GM12878 (cell line): ENCODE measurements around the gene ASCC1. TPM values are rescaled to one million over a fixed set of nuclear protein-coding genes. Genes with fewer than 3 reads are reported as not detected.
A peak's percentile ranks its signal among the peaks of the same experiment; 100 is the strongest.

ENCODE experiments used
- ATAC-seq: fragments of 200-7000 bp; cut with Tn5 transposase; 3 replicates; pipeline ENCODE4 v1.9.1; 2020; ENCODE audit warnings: mild to moderate bottlenecking, moderate library complexity
- BruUV-seq: library from RNA; stranded (reverse); fragments of 400-500 nt; replicated peaks from 2 replicates; lab custom pipeline; 2021; lab: Mats Ljungman, UMichigan
- CTCF ChIA-PET: fragments of 300-600 bp; sonication (Branson Sonifier 250); formaldehyde crosslinking; extraction: SDS; loops from one replicate; lab custom pipeline; 2021; ENCODE audit warnings: inconsistent platforms; lab: Yijun Ruan, JAX
- POLR2A ChIA-PET: fragments of 350-600 bp; formaldehyde crosslinking; extraction: SDS; loops from one replicate; lab custom pipeline; 2021; ENCODE audit warnings: inconsistent platforms; lab: Charles Lee
- RAD21 ChIA-PET: fragments of 300-600 bp; sonication (Branson Sonifier 250); formaldehyde crosslinking; loops from one replicate; lab custom pipeline; 2023; ENCODE audit warnings: antibody characterized with exemption; ENCODE audit not compliant: unreplicated experiment; lab: Charles Lee
- SMC1A ChIA-PET: fragments of 300-600 bp; sonication (Branson Sonifier 250); formaldehyde crosslinking; loops from one replicate; lab custom pipeline; 2023; ENCODE audit not compliant: unreplicated experiment, uncharacterized antibody; lab: Charles Lee
- DNase-seq: peaks from one replicate; pipeline ENCODE4 v3.0.0-alpha.2; 2011; ENCODE audit warnings: low read depth, low spot score
- FAIRE-seq: peaks from 3 replicates; lab custom pipeline; 2011; peaks lifted over from hg19 to GRCh38; lab: Jason Lieb, UNC
- H2AFZ ChIP-seq: 2 replicates; pipeline ENCODE4 v1.6.0; 2011; ENCODE audit warnings: low read depth, low read length, control low read depth; ENCODE audit not compliant: control insufficient read depth
- H3K27ac ChIP-seq: 2 replicates; pipeline ENCODE4 v1.5.1; 2011; ENCODE audit warnings: control low read depth; ENCODE audit not compliant: control insufficient read depth, insufficient read depth
- H3K27me3 ChIP-seq, 2 experiments: replicated peaks in 1 of 2; 2 replicates each; pipeline versions ENCODE4 v1.6.0 to v1.6.1; 2011; ENCODE audit warnings: low read length in 1 of 2; ENCODE audit not compliant: control insufficient read depth in 2 of 2, insufficient read depth in 2 of 2
- H3K36me3 ChIP-seq, 2 experiments: 2 replicates each; pipeline ENCODE4 v1.5.1; 2011; ENCODE audit warnings: low read length in 1 of 2; ENCODE audit not compliant: control insufficient read depth in 2 of 2, insufficient read depth in 2 of 2
- H3K4me1 ChIP-seq: 2 replicates; pipeline ENCODE4 v1.6.1; 2011; ENCODE audit warnings: mild to moderate bottlenecking, low read length, moderate library complexity, mixed read lengths; ENCODE audit not compliant: control insufficient read depth, insufficient read depth
- H3K4me2 ChIP-seq: 2 replicates; pipeline ENCODE4 v1.6.0; 2011; ENCODE audit warnings: control low read depth; ENCODE audit not compliant: control insufficient read depth, insufficient read depth
- H3K4me3 ChIP-seq: fragments of 200-600 bp; sonication (generic); 2 replicates; pipeline ENCODE4 v1.5.1; 2016
- H3K79me2 ChIP-seq: 2 replicates; pipeline ENCODE4 v1.6.0; 2011; ENCODE audit warnings: low read length; ENCODE audit not compliant: control insufficient read depth, insufficient read depth
- H3K9ac ChIP-seq: 2 replicates; pipeline ENCODE4 v1.8.0; 2011; ENCODE audit warnings: low read length, control low read depth, mixed read lengths; ENCODE audit not compliant: control insufficient read depth, insufficient read depth
- H3K9me3 ChIP-seq: replicated peaks from 3 replicates; pipeline ENCODE4 v1.5.1; 2011; ENCODE audit warnings: mild to moderate bottlenecking, low read length; ENCODE audit not compliant: control insufficient read depth, insufficient read depth
- H4K20me1 ChIP-seq: 2 replicates; pipeline ENCODE4 v1.6.0; 2011; ENCODE audit not compliant: control insufficient read depth, insufficient read depth
- BHLHE40 ChIP-seq, 2 experiments: fragments of 450-650 bp in 1 of 2; IDR thresholded peaks; 2 replicates each; pipeline ENCODE4 v1.6.1; 2011 to 2017; ENCODE audit warnings: low read depth in 2 of 2, borderline replicate concordance in 1 of 2, improper control_type of control experiment in 1 of 2, low read length in 1 of 2, mild to moderate bottlenecking in 1 of 2
- CUX1 ChIP-seq: IDR thresholded peaks from 2 replicates; pipeline ENCODE4 v1.6.1; 2012; ENCODE audit warnings: improper control_type of control experiment, low read depth, low read length; ENCODE audit not compliant: insufficient replicate concordance
- GATAD2B ChIP-seq: fragments of 450-650 bp; conservative IDR thresholded peaks from 2 replicates; pipeline ENCODE4 v1.6.1; 2017; ENCODE audit warnings: low read depth, mild to moderate bottlenecking, moderate library complexity
- JUND ChIP-seq: IDR thresholded peaks from 2 replicates; pipeline ENCODE4 v1.6.1; 2012; ENCODE audit warnings: low read depth, mild to moderate bottlenecking, low read length, improper control_type of control experiment, moderate library complexity
- MLLT1 ChIP-seq: fragments of 450-650 bp; IDR thresholded peaks from 2 replicates; pipeline ENCODE4 v1.6.1; 2016; ENCODE audit warnings: mild to moderate bottlenecking
- NFYA ChIP-seq: IDR thresholded peaks from 2 replicates; pipeline ENCODE4 v1.6.1; 2011; ENCODE audit warnings: low read depth, mild to moderate bottlenecking, low read length, improper control_type of control experiment, borderline replicate concordance
- NKRF ChIP-seq: fragments of 450-650 bp; conservative IDR thresholded peaks from 2 replicates; pipeline ENCODE4 v1.6.1; 2017; ENCODE audit warnings: mild to moderate bottlenecking, moderate library complexity
- NR2C2 ChIP-seq: IDR thresholded peaks from 2 replicates; pipeline ENCODE4 v1.6.1; 2011; ENCODE audit warnings: borderline replicate concordance, low read depth; ENCODE audit not compliant: control insufficient read depth, insufficient read length
- RAD51 ChIP-seq: fragments of 450-650 bp; IDR thresholded peaks from 2 replicates; pipeline ENCODE4 v1.6.1; 2016; ENCODE audit warnings: moderate library complexity, mild to moderate bottlenecking, inconsistent platforms
- RBBP5 ChIP-seq: fragments of 200-600 bp; sonication (generic); conservative IDR thresholded peaks from 2 replicates; pipeline ENCODE4 v1.6.1; 2016
- SREBF1 ChIP-seq: IDR thresholded peaks from 2 replicates; pipeline ENCODE4 v1.6.1; 2012; ENCODE audit warnings: mild to moderate bottlenecking, low read length
- USF2 ChIP-seq: IDR thresholded peaks from 2 replicates; pipeline ENCODE4 v1.6.1; 2011; ENCODE audit warnings: low read depth, low read length, improper control_type of control experiment, borderline replicate concordance
- WGBS: methylation state at CpG from one replicate; pipeline ENCODE4 v1.1.6; 2016; ENCODE audit warnings: low lambda C conversion rate; ENCODE audit not compliant: insufficient replicate concordance, insufficient coverage; ENCODE audit errors: missing lambda C conversion rate; 5-methylcytosine and 5-hydroxymethylcytosine counted together
- in situ Hi-C: fragments of 300-500 bp; cut with MboI; formaldehyde crosslinking; loops from 9 replicates; pipeline ENCODE4 v1.14.3; 2018; ENCODE audit warnings: mixed read lengths
- intact Hi-C: fragments of 100-400 bp; cut with micrococcal nuclease; formaldehyde crosslinking; loops from one replicate; pipeline ENCODE4 v1.14.2; 2022; ENCODE audit not compliant: unreplicated experiment
- polyA plus RNA-seq, 11 experiments: library from polyadenylated mRNA; depleted of rRNA in 4 of 11; unstranded in 6 of 11; stranded (reverse) in 5 of 11; fragments of >200 nt; fragmentation: Nextera tagmentation in 4 of 11; fragmentation: Illumina TruSeq in 1 of 11; extraction: Ambion mirVana in 4 of 11; extraction: Trizol in 1 of 11; gene quantifications; 1 replicate in 1 of 11; 2 replicates in 10 of 11; pipeline versions ENCODE4 v1.2.1 to v1.2.3, GENCODE V29; 2011 to 2016; ENCODE audit warnings: inconsistent platforms in 2 of 11, missing spikeins in 2 of 11, low read depth in 1 of 11
- total RNA-seq, 4 experiments: library from RNA; depleted of rRNA in 3 of 4; stranded (reverse); fragments of >200 nt in 3 of 4; fragmentation: Illumina TruSeq in 1 of 4; extraction: Trizol in 1 of 4; gene quantifications; 2 replicates each; pipeline versions ENCODE4 v1.2.1 to v1.2.3, GENCODE V29; 2013 to 2021

ASCC1 gene
- total and polyA plus RNA-seq, 10 of the 15 experiments (the other 5 are each of a cell fraction or from before 2014, with no cell fraction given) = 23.3 to 80.6 (median 42.8) TPM

GRCh38 chr10:72074574-72075375 is 141.3 kb downstream of the ASCC1 start:
- no peaks in the 10 kb centered on the region for H4K20me1 ChIP-seq
- H3K79me2 ChIP-seq = no peaks in the 10 kb centered on the region
- H3K4me2 ChIP-seq = no peak overlapping the region
- no peaks in the 10 kb centered on the region for H3K27me3 ChIP-seq
- no peak overlapping the region for H3K4me3 ChIP-seq
- DNase-seq = no peak
- peaks cover 21% of the 10 kb centered on the region for H3K4me1 ChIP-seq
- SMC1A ChIA-PET = no interaction called here
- no TSS peak for BruUV-seq
- POLR2A ChIA-PET = no interaction called here
- 65% methylated on average over 16 of the region's 18 CpGs for WGBS
- H3K27ac ChIP-seq = no peak overlapping the region
- FAIRE-seq = no peak
- H3K36me3 ChIP-seq = no peaks in the 10 kb centered on the region
- intact Hi-C loops = no loop called here
- no peaks in the 10 kb centered on the region for H3K9me3 ChIP-seq
- RAD21 ChIA-PET = interaction anchor here (1.5 kb wide), 1 partner anchor 57 kb away, joined by 3 read pairs; no protein-coding TSS in a partner anchor
- H3K9ac ChIP-seq = no peak overlapping the region
- no peak for ATAC-seq
- CTCF ChIA-PET = interaction anchor here (1.4 kb wide), 1 partner anchor 15 kb away, joined by 7 read pairs; no protein-coding TSS in a partner anchor
- H2AFZ ChIP-seq = peak overlapping the region; percentile 30; the same call in 1 of the 2 replicates
- in situ Hi-C loops = no loop called here
- no peak for TF ChIP-seq JUND
- no peak for TF ChIP-seq BHLHE40 (IDR thresholded peaks at IDR 0.05; ENCODE audit: borderline replicate concordance in 1 of 2, low read depth in 2 of 2, low read length in 1 of 2)
- TF ChIP-seq RBBP5 = no peak
- TF ChIP-seq CUX1 = no peak
- TF ChIP-seq SREBF1 = no peak
- no peak for TF ChIP-seq NFYA
- no peak for TF ChIP-seq USF2
- no peak for TF ChIP-seq MLLT1
- no peak for TF ChIP-seq RAD51
- no peak for TF ChIP-seq NR2C2
- TF ChIP-seq GATAD2B = no peak
- TF ChIP-seq NKRF = no peak
